Astrocyte (in vitro differentiated cells and primary cell): ENCODE data around the gene CTTNBP2.

Experiments
- EZH2 ChIP-seq: IDR thresholded peaks from 2 replicates; pipeline ENCODE4 v1.6.1; 2012; ENCODE audit warnings: mild to moderate bottlenecking, low read length, inconsistent platforms; ENCODE audit not compliant: insufficient read depth
- TF ChIP-seq, protein P1 (sequence below): IDR thresholded peaks from 2 replicates; pipeline ENCODE4 v1.5.1; 2011; ENCODE audit warnings: low read depth, mild to moderate bottlenecking, inconsistent platforms, low read length, moderate library complexity; ENCODE audit not compliant: insufficient read depth

DNA sequence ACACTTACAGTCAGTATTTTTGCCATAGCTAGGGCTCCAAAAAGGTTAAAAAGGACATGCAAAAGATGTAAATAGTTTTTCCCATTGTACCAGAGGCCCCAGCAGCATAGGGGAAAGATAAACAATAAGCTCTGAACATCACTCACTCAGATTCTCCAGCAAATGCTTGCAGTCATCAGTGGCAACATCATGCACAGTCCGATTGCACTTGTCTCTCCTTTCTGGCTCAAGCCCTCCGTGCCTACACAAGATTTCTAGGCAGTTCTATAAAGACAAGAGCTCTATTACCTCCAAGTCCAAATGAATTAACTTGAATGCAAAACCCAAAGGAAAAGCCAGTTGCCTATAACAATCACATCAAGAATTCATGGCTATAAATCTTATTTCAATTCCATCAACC is 106.3 kb downstream of the CTTNBP2 start:
- no peak for TF ChIP-seq EZH2
- TF ChIP-seq, protein P1, sequence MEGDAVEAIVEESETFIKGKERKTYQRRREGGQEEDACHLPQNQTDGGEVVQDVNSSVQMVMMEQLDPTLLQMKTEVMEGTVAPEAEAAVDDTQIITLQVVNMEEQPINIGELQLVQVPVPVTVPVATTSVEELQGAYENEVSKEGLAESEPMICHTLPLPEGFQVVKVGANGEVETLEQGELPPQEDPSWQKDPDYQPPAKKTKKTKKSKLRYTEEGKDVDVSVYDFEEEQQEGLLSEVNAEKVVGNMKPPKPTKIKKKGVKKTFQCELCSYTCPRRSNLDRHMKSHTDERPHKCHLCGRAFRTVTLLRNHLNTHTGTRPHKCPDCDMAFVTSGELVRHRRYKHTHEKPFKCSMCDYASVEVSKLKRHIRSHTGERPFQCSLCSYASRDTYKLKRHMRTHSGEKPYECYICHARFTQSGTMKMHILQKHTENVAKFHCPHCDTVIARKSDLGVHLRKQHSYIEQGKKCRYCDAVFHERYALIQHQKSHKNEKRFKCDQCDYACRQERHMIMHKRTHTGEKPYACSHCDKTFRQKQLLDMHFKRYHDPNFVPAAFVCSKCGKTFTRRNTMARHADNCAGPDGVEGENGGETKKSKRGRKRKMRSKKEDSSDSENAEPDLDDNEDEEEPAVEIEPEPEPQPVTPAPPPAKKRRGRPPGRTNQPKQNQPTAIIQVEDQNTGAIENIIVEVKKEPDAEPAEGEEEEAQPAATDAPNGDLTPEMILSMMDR = no peak
